Endothelial cell of umbilical vein (primary cell): ENCODE measurements around the gene TMEM87A. TPM values are rescaled to one million over a fixed set of nuclear protein-coding genes. Genes with fewer than 3 reads are reported as not detected.

ENCODE experiments used
- BruUV-seq: library from RNA; stranded (reverse); fragments of 400-500 nt; replicated peaks from 2 replicates; lab custom pipeline; 2021; lab: Mats Ljungman, UMichigan
- CTCF ChIA-PET: fragments of 300-600, 350-600 bp; sonication (Branson Sonifier 250); formaldehyde crosslinking; loops from one replicate; lab custom pipeline; 2021; ENCODE audit warnings: antibody characterized with exemption, inconsistent platforms; lab: Charles Lee
- POLR2A ChIA-PET: fragments of 300-600, 350-600 bp; sonication (Branson Sonifier 250); formaldehyde crosslinking; loops from one replicate; lab custom pipeline; 2021; ENCODE audit warnings: antibody characterized with exemption, inconsistent platforms; lab: Charles Lee
- DNase-seq: peaks from one replicate; pipeline ENCODE4 v3.0.0-alpha.2; 2011; ENCODE audit warnings: low read depth, low spot score
- FAIRE-seq: peaks from 2 replicates; lab custom pipeline; 2011; peaks lifted over from hg19 to GRCh38; lab: Jason Lieb, UNC
- H2AFZ ChIP-seq: 2 replicates; pipeline ENCODE4 v1.6.0; 2012; ENCODE audit warnings: low read depth, low read length, control low read depth, inconsistent platforms
- H3K27ac ChIP-seq: 2 replicates; pipeline ENCODE4 v1.5.1; 2011; ENCODE audit warnings: low read depth, mild to moderate bottlenecking, control low read depth, low read length, moderate library complexity; ENCODE audit not compliant: insufficient read depth
- H3K27me3 ChIP-seq, 2 experiments: 2 replicates each; pipeline versions ENCODE4 v1.6.0 to v1.6.1; 2011; ENCODE audit warnings: low read length in 2 of 2, mixed read lengths in 1 of 2; ENCODE audit not compliant: control insufficient read depth in 2 of 2, insufficient read depth in 2 of 2
- H3K36me3 ChIP-seq, 2 experiments: 2 replicates in 1 of 2; 3 replicates in 1 of 2; pipeline ENCODE4 v1.5.1; 2011; ENCODE audit warnings: low read length in 2 of 2, mild to moderate bottlenecking in 1 of 2, moderate library complexity in 1 of 2; ENCODE audit not compliant: control insufficient read depth in 2 of 2, insufficient read depth in 2 of 2; ENCODE audit errors: extremely low read depth in 1 of 2
- H3K4me1 ChIP-seq: 3 replicates; pipeline ENCODE4 v1.5.1; 2011; ENCODE audit warnings: mild to moderate bottlenecking, low read length; ENCODE audit not compliant: control insufficient read depth, insufficient read depth; ENCODE audit errors: extremely low read depth
- H3K4me2 ChIP-seq: 2 replicates; pipeline ENCODE4 v1.6.1; 2011; ENCODE audit warnings: low read length, control low read depth, mixed read lengths; ENCODE audit not compliant: insufficient read depth
- H3K4me3 ChIP-seq, 3 experiments: fragments of 200-600 bp in 1 of 3; sonication (generic), shearing (Covaris generic) in 1 of 3; replicated peaks in 1 of 3; 2 replicates each; pipeline ENCODE4 v1.5.1; 2011 to 2016; ENCODE audit warnings: control low read depth in 3 of 3, low read length in 3 of 3, mild to moderate bottlenecking in 2 of 3, inconsistent platforms in 1 of 3, low read depth in 1 of 3, moderate library complexity in 1 of 3; ENCODE audit not compliant: insufficient read depth in 1 of 3
- H3K79me2 ChIP-seq: 2 replicates; pipeline ENCODE4 v1.6.0; 2012; ENCODE audit warnings: low read length, inconsistent platforms; ENCODE audit not compliant: control insufficient read depth, insufficient read depth
- H3K9ac ChIP-seq: replicated peaks from 2 replicates; pipeline ENCODE3; 2011; ENCODE audit warnings: low read length, control low read depth; ENCODE audit not compliant: insufficient read depth; ENCODE audit errors: extremely low read depth
- H3K9me1 ChIP-seq: replicated peaks from 3 replicates; pipeline ENCODE4 v1.6.0; 2011; ENCODE audit warnings: mild to moderate bottlenecking, low read length; ENCODE audit not compliant: control insufficient read depth, insufficient read depth; ENCODE audit errors: extremely low read depth
- H3K9me3 ChIP-seq: replicated peaks from 2 replicates; pipeline ENCODE4 v1.5.1; 2012; ENCODE audit warnings: low read length, inconsistent platforms; ENCODE audit not compliant: control insufficient read depth, insufficient read depth
- H4K20me1 ChIP-seq: replicated peaks from 2 replicates; pipeline ENCODE3; 2011; ENCODE audit warnings: mild to moderate bottlenecking, low read length; ENCODE audit not compliant: control insufficient read depth, insufficient read depth; ENCODE audit errors: extremely low read depth
- EZH2 ChIP-seq: IDR thresholded peaks from 2 replicates; pipeline ENCODE4 v1.6.1; 2012; ENCODE audit warnings: borderline replicate concordance, low read depth, mild to moderate bottlenecking, moderate library complexity, low read length, inconsistent platforms; ENCODE audit not compliant: severe bottlenecking
- FOS ChIP-seq: IDR thresholded peaks from 2 replicates; pipeline ENCODE4 v1.6.1; 2011; ENCODE audit warnings: mild to moderate bottlenecking, low read length, moderate library complexity, borderline replicate concordance; ENCODE audit not compliant: insufficient read depth
- GATA2 ChIP-seq: IDR thresholded peaks from 2 replicates; pipeline ENCODE4 v1.7.0; 2011; ENCODE audit warnings: low read depth, mild to moderate bottlenecking, moderate library complexity, mixed read lengths, low read length; ENCODE audit not compliant: insufficient read length, insufficient read depth
- JUN ChIP-seq: IDR thresholded peaks from 2 replicates; pipeline ENCODE4 v1.6.1; 2011; ENCODE audit warnings: borderline replicate concordance, low read depth; ENCODE audit not compliant: insufficient read length, insufficient read depth
- MYC ChIP-seq: IDR thresholded peaks from one replicate; pipeline ENCODE4 v1.6.1; 2011; ENCODE audit warnings: mild to moderate bottlenecking, low read depth, low read length
- POLR2A ChIP-seq: IDR thresholded peaks from 2 replicates; pipeline ENCODE4 v1.6.1; 2012; ENCODE audit warnings: low read depth, mild to moderate bottlenecking, control low read depth, low read length
- POLR2AphosphoS5 ChIP-seq: IDR thresholded peaks from 2 replicates; pipeline ENCODE4 v1.6.1; 2012; ENCODE audit warnings: low read depth, mild to moderate bottlenecking, control low read depth, low read length, moderate library complexity; ENCODE audit not compliant: insufficient read depth
- dilution Hi-C: fragments of 300-500 bp; cut with MboI; formaldehyde crosslinking; loops from one replicate; pipeline ENCODE4 v1.15.0; 2019; ENCODE audit warnings: low sequenced_read_pairs; ENCODE audit not compliant: extremely low pct_ligation_motif_present
- intact Hi-C: fragments of 100-400 bp; cut with micrococcal nuclease; formaldehyde crosslinking; loops from one replicate; pipeline ENCODE4 v1.10.0; 2022
- polyA plus RNA-seq, 4 experiments: library from polyadenylated mRNA; depleted of rRNA in 3 of 4; stranded (reverse) in 3 of 4; unstranded in 1 of 4; fragments of >200 nt; gene quantifications; 2 replicates each; pipeline versions ENCODE4 v1.2.1 to v1.2.3, GENCODE V29; 2011 to 2012; ENCODE audit warnings: missing spikeins in 1 of 4
- total RNA-seq: library from RNA; stranded (reverse); gene quantifications from 2 replicates; pipeline ENCODE4 v1.2.3, GENCODE V29; 2021
- TF ChIP-seq, protein P1 (sequence below): IDR thresholded peaks from 2 replicates; pipeline ENCODE4 v1.6.1; 2011; ENCODE audit not compliant: insufficient read depth, insufficient read length
- TF ChIP-seq, protein P2 (sequence below), 2 donors: IDR thresholded peaks; 1 replicate in 1 of 2; 2 replicates in 1 of 2; pipeline ENCODE4 v1.5.1; 2011; ENCODE audit warnings: low read length in 2 of 2, mild to moderate bottlenecking in 2 of 2, moderate library complexity in 2 of 2, control low read depth in 1 of 2, inconsistent platforms in 1 of 2, low read depth in 1 of 2; ENCODE audit not compliant: insufficient read depth in 1 of 2; ENCODE audit errors: extremely low read depth in 1 of 2

TMEM87A gene
- total and polyA plus RNA-seq, 2 donors (not counting 3 experiments of a cell fraction or from before 2014, with no cell fraction given): 22.3 to 41.1 TPM

DNA sequence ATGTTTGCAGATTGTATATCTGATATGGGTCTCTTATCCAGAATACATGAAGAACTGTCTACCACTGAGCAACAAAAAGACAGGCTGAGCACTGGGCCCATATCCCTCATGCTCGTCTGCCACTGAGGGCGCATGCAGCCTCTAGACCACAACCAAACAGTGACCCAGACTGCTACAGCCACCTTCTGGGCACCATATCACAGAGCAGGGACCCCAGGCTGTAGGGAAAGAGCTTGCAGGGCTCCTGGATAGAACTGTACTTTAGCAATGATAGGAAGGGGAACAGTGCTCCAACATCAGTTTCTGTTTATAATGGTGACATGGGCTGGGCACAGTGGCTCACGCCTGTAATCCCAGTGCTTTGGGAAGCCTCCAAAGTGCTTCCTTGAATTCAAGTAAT is 40.2 kb upstream of the TMEM87A start:
- no peak overlapping the region for H3K4me3 ChIP-seq
- H3K36me3 ChIP-seq: peaks cover 0 to 2% of the 10 kb centered on the region in 2 experiments
- no peak for FAIRE-seq
- H3K27ac ChIP-seq: no peak overlapping the region
- BruUV-seq: no TSS peak
- no peaks in the 10 kb centered on the region for H3K9me3 ChIP-seq
- intact Hi-C loops: no loop called here
- dilution Hi-C loops: no loop called here
- H3K9ac ChIP-seq: no peak overlapping the region
- H3K9me1 ChIP-seq: no peaks in the 10 kb centered on the region
- no peak overlapping the region for H2AFZ ChIP-seq
- no peak for DNase-seq
- H4K20me1 ChIP-seq: no peaks in the 10 kb centered on the region
- no peaks in the 10 kb centered on the region for H3K27me3 ChIP-seq
- ChIA-PET CTCF (interaction anchor here (1.5 kb wide), 1 partner anchor 35 kb away, joined by 5 read pairs; no protein-coding TSS in a partner anchor), POLR2A (no interaction called here)
- TF ChIP-seq, protein P1, sequence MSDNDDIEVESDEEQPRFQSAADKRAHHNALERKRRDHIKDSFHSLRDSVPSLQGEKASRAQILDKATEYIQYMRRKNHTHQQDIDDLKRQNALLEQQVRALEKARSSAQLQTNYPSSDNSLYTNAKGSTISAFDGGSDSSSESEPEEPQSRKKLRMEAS: no peak
- TF ChIP-seq EZH2: no peak
- no peak for TF ChIP-seq POLR2AphosphoS5
- TF ChIP-seq JUN: no peak
- no peak for TF ChIP-seq MYC
- TF ChIP-seq, protein P2, sequence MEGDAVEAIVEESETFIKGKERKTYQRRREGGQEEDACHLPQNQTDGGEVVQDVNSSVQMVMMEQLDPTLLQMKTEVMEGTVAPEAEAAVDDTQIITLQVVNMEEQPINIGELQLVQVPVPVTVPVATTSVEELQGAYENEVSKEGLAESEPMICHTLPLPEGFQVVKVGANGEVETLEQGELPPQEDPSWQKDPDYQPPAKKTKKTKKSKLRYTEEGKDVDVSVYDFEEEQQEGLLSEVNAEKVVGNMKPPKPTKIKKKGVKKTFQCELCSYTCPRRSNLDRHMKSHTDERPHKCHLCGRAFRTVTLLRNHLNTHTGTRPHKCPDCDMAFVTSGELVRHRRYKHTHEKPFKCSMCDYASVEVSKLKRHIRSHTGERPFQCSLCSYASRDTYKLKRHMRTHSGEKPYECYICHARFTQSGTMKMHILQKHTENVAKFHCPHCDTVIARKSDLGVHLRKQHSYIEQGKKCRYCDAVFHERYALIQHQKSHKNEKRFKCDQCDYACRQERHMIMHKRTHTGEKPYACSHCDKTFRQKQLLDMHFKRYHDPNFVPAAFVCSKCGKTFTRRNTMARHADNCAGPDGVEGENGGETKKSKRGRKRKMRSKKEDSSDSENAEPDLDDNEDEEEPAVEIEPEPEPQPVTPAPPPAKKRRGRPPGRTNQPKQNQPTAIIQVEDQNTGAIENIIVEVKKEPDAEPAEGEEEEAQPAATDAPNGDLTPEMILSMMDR (IDR thresholded peaks at IDR 0.05; ENCODE audit: extremely low read depth in 1 of 2, insufficient read depth in 1 of 2, low read depth in 1 of 2, low read length in 2 of 2): no peak
- TF ChIP-seq FOS: no peak
- TF ChIP-seq GATA2: no peak
- no peak for TF ChIP-seq POLR2A
- H3K4me2 ChIP-seq: no peak overlapping the region
- no peaks in the 10 kb centered on the region for H3K79me2 ChIP-seq
- no peaks in the 10 kb centered on the region for H3K4me1 ChIP-seq
